Parietal lobe (tissue), 2 donors: Measurements from ENCODE around the gene KATNAL2. TPM values are rescaled to one million over a fixed set of nuclear protein-coding genes. Genes with fewer than 3 reads are reported as not detected.

ENCODE experiments used
- small RNA-seq: library from RNA; depleted of rRNA; stranded (forward); fragments of <200 nt; gene quantifications from one replicate; pipeline ENCODE3, GENCODE V24; 2014; ENCODE audit warnings: low replicate concordance
- total RNA-seq: library from RNA; depleted of rRNA; stranded (reverse); fragments of >200 nt; gene quantifications from one replicate; pipeline ENCODE4 v1.2.3, GENCODE V29; 2014

Gene KATNAL2, protein sequence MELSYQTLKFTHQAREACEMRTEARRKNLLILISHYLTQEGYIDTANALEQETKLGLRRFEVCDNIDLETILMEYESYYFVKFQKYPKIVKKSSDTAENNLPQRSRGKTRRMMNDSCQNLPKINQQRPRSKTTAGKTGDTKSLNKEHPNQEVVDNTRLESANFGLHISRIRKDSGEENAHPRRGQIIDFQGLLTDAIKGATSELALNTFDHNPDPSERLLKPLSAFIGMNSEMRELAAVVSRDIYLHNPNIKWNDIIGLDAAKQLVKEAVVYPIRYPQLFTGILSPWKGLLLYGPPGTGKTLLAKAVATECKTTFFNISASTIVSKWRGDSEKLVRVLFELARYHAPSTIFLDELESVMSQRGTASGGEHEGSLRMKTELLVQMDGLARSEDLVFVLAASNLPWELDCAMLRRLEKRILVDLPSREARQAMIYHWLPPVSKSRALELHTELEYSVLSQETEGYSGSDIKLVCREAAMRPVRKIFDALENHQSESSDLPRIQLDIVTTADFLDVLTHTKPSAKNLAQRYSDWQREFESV
- total RNA-seq = 3.1 TPM

DNA sequence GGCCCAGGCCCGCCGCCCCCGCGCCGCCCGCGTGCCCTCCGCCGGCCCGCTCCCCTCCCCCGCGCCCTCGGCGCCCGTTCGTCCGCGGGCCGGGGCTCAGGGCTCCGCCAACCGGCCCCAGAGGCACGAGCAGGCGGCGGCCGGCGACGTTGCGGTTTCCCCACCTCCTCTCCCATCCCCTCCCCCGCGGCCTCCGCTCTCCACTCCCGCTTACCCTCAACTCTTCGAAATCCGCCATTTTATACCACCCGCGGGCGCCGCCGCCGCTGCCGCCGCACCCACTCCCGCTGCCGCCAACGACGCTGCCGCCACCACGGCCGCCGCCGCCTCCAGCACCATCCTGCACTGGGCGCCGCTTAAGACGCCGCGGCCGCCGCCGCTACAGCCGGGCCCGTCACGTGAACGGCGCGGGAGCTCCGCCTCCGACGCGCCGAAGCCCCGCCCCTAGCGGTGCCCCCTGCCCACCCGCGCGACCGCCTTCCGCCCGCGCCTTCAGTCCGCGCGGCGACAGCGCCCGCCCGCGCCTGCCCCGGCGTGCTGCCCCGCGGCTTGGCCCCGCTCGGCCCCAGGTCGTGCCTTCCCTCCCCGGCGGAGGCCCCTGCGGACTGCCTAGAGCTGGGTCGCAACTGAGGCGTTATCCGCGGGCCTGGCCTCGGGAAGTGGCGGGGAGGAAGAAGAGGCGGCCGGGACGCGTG, at the start of gene KATNAL2, which contains the start of gene PIAS2:
Gene KATNAL2, plus strand, starts transcription at position 495 of the 695 bp plus-strand sequence. CDS start 29,271 bp downstream, outside the sequence.
Gene PIAS2, minus strand, starts transcription at position 400 of the 695 bp plus-strand sequence. Its CDS starts 162 bp downstream, at position 238.

DNA sequence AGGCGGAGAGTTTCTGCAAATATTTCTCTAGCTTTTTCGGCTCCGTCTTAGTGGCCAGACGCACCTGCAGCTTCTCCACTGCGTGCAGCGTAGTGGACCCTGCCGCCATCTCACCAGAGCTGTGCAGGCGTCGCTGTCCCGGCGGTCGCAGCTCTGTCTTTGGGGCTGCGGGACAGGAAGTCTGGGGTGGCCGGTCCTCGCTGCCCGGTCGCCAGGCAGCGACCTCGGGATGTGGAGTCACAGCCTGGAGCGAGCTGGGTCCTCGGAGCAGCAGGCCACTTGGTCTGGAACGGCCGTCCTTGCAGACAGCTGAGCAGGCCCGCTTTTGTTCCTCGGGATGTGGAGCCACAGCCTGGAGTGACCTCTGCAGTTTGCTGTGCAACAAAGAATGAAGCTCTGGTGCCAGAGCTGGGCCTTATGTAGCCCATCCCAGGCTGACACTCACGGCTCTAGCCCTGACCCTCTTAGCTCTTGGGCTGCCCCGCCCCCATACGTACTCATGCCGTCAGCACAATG, 117.8 kb downstream of the KATNAL2 start, which contains the start of gene ELOA2:
Gene ELOA2, minus strand, starts transcription at position 466 of the 516 bp plus-strand sequence. Its CDS starts 357 bp downstream, at position 109.

DNA sequence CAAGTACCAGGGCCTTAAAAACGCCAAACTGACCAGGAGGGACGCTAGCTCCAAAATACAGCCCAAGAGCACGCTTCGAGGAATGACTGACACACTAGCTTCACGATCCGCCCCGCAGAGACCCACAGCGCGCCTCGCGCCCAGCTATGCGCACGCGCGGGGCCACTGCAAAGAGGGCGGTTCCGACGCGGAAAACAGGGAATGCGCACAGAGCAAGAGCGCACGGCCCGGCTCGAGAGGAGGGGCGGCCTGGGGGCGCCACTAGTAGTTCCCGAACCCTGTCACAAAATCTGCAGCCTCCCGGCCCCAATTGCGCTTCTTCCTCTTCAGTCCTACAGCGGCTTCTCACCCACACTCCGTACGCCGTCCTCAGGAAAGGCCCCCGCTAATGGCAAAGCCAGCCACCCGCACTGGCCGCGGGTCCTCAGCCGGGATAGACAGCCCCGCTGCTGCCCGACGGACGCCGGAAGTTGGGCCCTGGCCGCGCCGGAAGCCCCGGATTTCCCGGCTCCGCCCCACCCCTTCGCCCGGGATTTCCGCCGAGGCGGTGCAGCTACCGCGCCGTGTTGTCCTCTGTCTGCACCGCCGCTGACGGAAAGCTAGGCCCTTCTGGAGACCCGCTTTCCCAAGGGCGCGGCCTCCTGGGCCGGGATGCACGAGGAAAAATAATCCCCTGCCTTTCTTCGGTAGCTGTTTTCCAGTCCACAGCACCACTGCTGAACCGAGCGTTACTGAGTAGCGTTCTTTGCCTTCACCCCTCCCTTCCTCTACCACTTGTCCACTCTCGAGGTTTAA, 232.8 kb downstream of the KATNAL2 start, which contains the start of gene HDHD2:
Gene HDHD2, minus strand, starts transcription at position 472 of the 795 bp plus-strand sequence. CDS start 14,061 bp downstream, outside the sequence.

Small RNAs within 50 kb of the gene (small RNA-seq; reads per million reads assigned to genes)
- not detected for gene AC012254.4

Other genes starting within 250 kb of the KATNAL2 start
- 31.9 TPM for gene ST8SIA5, start 160.5 kb upstream of the KATNAL2 start, total RNA-seq
- gene PIAS2, start 95 bp upstream of the KATNAL2 start, total RNA-seq = 98.3 TPM
- not detected for gene ELOA2, start 118.0 kb downstream of the KATNAL2 start, total RNA-seq
- 38.8 TPM for gene HDHD2, start 232.9 kb downstream of the KATNAL2 start, total RNA-seq